Stimulated activated CD8-positive, alpha-beta memory T cell treated with anti-CD3 and anti-CD28 coated beads, Interleukin-2, amount 100 ng/mL, for 1 hour (primary cell): ENCODE results near the gene ADRA2B.
"Not testable (repeated sequence)": the region's sequence is repeated elsewhere in the genome, so short reads cannot be mapped to it uniquely, and the experiment has no call there.

Experiments used
- DNase-seq, 2 donors: peaks; one replicate each; pipeline ENCODE4 v3.0.0-alpha.2; 2020; ENCODE audit warnings: low read depth in 2 of 2

ADRA2B gene

DNA sequence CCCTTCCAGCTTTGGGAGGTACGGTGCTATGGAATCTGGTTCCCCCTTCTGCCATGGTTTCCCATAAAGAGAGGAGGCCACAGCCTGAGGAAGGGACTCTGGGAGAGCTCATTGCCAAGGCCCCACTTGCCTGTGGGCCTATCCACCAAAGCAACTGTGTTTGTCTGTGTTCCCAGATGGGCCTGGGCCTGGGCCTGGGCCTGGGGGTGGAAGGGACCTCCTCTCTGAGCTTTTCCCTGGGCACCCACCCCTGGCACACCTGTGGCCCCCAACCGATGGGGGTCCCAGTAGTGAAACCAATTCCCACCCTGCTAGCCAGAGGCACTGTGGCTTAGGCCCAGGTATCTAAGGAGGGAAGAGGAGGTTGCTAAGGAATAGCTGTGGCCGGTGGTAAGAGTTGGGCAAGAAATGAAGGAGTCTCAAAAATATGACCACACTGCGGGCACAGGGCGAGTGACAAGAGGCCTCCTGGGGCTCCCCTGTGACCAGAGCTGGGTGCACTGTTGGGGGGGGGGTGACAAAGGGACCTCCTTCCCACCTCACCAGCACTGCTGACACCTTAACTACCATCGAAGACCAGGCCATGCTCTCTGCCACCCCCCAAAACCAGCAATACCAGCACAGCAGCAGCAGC lies 33.8 kb upstream of the ADRA2B start:
- no peak for DNase-seq

GRCh38 chr2:96148410-96149217 lies 32.2 kb upstream of the ADRA2B start:
- DNase-seq, result peak; percentile 89 to 91

DNA sequence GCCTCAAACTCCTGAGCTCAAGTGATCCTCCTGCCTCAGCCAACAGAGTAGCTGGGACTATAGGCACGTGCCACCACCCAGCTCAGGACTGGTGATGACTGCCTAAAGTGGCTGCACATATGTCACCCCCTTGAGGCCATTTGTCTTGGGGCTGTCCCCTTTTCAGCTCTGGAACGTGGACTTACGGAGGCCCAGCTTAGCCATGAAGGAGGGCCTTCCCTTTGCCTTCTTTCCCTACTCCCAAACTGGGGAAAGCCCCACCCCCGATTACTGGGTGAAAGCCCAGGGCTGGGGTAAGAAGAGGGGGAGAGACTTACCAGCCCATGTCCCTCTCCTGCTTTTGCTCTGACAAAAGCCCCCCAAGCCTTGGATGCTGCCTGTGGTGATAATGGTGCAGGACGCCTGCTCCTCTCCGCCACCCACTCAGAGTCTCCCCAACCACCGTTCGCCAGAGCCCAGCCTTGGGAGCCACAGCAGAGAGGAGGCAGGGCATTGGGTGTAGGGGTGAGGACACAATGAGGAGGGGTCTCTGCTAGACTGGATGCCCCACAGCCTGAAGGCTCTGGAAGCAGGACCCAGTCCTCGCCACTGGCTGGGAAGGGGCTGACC lies 31.3 kb upstream of the ADRA2B start:
- DNase-seq, result no peak

DNA sequence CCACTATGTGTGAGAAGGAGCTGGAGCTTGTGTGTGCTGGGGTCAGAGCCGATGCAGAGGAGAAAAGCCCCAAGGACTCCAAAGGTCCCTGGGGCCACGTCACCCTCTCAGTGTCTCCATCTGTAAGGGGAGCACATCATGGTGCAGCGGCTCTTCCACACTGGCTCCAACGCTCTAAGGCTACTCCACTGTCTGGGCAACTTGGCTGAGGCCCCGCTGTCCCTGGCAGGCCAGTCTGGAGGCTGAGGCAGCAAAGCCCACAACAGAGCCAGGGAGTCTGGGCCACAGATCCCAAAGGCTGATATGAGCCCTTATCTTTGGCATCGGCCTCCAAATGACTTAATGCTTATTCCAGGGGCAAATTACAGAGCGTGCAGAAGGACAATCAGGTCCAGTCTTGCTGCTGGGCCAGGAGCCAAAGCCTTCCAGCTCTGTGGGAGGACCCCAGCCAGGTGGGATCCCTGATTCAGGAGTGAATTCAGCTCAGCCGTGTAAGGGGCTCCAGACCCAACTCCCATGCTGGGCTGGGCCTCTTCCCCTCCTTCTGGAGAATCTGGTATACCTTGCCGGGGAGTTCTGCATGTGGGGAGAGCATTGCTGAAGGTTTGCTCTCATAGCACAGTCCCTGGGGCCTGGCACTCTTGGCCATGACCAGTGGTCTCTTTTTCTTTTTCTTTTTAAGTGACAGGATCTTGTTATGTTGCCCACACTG lies 30.7 kb upstream of the ADRA2B start:
- no peak for DNase-seq

DNA sequence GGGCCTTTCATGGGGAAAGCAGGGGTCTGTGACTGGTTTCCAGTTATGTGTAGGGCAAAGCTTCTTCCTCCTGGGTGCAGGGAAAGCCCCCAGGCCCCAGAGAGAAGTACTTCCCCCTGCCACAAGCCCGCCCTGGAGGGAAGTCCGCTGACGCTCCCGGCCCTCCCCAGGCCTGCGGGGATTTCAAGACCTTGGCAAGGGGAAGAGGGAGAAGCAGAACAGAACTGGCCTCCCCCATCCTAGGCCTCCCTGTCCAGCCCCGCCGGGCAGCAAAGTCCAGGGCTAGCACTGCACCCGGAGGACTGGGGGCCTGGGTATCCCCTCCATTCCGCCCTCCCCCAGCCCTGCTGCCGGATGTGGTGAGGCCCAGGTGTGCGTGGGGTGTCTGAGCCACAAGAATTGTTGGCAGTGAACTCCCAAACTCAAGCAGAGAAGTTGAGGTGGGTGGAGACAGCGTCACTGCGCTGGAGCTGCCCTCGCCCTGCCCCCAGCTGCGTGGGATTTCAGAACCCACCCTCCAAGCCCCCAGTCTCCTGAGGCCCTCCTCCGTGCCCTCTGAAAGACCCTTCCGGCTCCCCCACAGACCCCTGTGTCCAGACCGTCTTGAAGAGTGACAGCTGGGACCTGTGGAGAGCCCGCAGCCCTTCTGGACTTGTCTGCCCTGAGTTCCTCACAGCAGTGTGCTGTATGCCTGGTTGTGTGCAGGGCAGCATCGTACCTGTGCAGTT lies 29.9 kb upstream of the ADRA2B start:
- peak; percentile 71 to 79 for DNase-seq

GRCh38 chr2:96145848-96146152 lies 29.4 kb upstream of the ADRA2B start:
- no peak for DNase-seq

- peak; percentile 81 to 87 for DNase-seq
These were observed 28.9 kb upstream of the ADRA2B start, which contains the start of gene DUSP2 for GRCh38 chr2:96145036-96145847. DUSP2 (minus strand) TSS chr2:96145440; CDS start chr2:96145354, 86 bp downstream.

DNA sequence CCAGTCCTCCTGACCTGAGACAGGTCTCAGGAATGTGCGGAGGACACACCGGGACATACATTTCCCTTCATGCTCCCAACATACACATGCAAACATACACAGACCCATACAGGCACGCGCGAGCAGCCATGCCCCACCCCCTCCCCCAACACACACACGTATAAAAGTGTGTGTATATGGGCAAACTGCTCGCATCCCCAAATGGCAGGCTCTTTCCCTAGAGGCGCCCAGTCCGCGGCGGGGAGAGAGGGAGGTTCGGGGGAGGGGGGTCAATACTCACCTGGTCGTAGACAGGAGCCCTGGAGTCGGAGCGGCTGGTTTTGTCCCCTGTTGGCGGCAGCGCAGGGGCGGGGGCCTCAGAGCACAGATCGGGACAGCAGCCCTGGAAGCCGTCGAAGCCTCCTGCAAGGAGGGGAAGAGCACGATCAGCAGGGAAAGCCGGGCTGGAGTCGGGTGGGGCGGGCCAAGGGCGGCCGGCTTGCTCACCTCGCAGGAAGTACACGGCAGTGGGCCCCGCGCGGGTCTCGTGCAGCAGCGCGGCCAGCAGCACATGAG lies 28.2 kb upstream of the ADRA2B start:
- no peak for DNase-seq

- DNase-seq, result no peak
These were observed 27.6 kb upstream of the ADRA2B start for GRCh38 chr2:96143848-96144480.

- no peak for DNase-seq
These were observed 27.0 kb upstream of the ADRA2B start for GRCh38 chr2:96143231-96143847.

DNA sequence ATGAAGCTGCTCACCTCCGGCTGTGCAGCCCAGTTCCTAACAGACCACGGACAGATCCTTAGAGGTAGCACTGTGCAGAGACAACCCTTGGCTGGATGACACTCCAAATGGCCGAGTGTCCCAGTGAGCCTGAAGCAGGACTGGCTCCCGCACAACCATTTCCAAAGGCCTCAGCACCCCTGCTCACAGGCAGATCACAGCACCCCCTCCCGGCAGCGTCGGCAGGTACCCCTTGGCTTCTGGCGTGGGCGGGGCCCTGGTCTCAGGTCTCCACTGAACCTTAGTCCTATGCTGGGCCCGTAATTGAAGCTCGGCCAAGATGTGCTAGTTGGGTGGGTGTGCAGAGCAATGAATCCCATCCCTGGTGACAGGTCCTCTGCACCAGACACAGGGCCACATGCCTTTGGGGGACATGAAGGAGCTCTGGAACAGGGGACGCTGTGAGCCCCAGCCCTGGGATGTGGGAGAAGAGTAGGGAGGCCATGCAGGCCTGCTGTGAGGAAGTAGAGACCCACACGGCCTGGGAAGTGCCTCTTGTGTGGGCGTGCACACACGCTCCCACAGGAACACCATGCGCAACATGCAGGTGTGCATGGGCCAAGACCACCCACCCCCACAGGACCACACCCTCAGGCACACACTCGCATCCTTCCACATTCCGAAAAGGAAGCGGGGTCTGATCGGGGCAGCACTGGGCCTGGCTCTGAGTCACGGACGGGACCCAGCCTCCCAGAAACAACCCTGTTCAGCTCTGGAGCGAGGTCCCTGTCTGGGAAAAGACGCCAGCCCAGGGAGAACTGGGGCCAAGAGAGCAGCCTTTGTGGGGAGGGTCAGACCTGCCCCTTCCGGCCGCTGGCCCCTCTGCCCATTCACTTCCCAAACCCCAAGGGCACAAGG lies 26.1 kb upstream of the ADRA2B start:
- DNase-seq, result no peak

GRCh38 chr2:96141624-96141967 lies 25.2 kb upstream of the ADRA2B start:
- not testable (repeated sequence) for DNase-seq

GRCh38 chr2:96140941-96141623 lies 24.7 kb upstream of the ADRA2B start:
- DNase-seq, result no peak

DNA sequence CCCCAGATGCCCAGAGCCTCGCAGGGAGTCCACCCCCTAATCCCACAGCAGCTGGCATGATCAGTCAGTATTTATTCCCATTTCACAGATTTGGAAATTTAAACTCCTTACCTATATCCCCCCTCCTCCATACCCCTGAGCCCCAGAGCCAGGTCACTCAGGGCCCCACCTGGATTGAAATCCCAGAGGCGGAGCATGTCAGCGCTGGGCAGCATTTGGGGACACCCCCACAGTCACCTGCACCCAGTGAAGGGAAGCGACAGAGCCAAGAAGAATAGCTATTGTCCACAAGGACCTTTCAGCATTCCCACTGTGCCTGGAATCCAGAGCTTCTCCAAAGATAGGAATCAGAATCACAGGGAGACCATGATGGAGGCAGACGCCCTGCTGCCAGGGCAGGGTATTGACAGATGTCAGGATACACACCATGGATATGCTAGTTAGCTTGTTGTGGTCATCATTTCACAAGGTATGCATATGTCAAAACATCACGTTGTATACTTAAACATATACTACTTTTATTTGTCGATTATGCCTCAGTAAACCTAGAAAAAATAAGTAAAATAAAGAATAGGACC lies 22.9 kb upstream of the ADRA2B start:
- DNase-seq, result no peak

- no peak for DNase-seq
These were observed 22.1 kb upstream of the ADRA2B start, which contains the start of gene ASTL for GRCh38 chr2:96138179-96139145. ASTL (minus strand) TSS chr2:96138502; CDS start chr2:96138436, 66 bp downstream.
